HFF-Myc (cell line): ENCODE measurements around the gene F5.
"Not testable (repeated sequence)": the region's sequence is repeated elsewhere in the genome, so short reads cannot be mapped to it uniquely, and the experiment has no call there.

Experiments
- DNase-seq: peaks from one replicate; pipeline ENCODE4 v3.0.0-alpha.2; 2011; ENCODE audit warnings: low read depth; ENCODE audit errors: extremely low read depth
- H3K4me3 ChIP-seq: replicated peaks from 2 replicates; pipeline ENCODE4 v1.5.1; 2011; ENCODE audit warnings: low read depth, mild to moderate bottlenecking, control low read depth, low read length
- CTCF ChIP-seq: IDR thresholded peaks from 2 replicates; pipeline ENCODE4 v1.5.1; 2012; ENCODE audit warnings: mild to moderate bottlenecking, low read depth, low read length, control low read depth; ENCODE audit errors: missing control alignments

F5 gene

GRCh38 chr1:169511316-169512005 lies 74.8 kb downstream of the F5 start:
- no peak for TF ChIP-seq CTCF

GRCh38 chr1:169510060-169510459 lies 76.2 kb downstream of the F5 start:
- no peak for DNase-seq
- H3K4me3 ChIP-seq: no peak overlapping the region
- TF ChIP-seq CTCF: no peak

More at GRCh38 chr1:169511316-169512005, 74.8 kb downstream of the F5 start:
- H3K4me3 ChIP-seq: no peak overlapping the region
- no peak for DNase-seq

- H3K4me3 ChIP-seq: no peak overlapping the region
- DNase-seq: no peak
- TF ChIP-seq CTCF: no peak
Measured at GRCh38 chr1:169509354-169509753, 76.9 kb downstream of the F5 start.

- no peak for DNase-seq
- no peak for TF ChIP-seq CTCF
- no peak overlapping the region for H3K4me3 ChIP-seq
Measured at GRCh38 chr1:169508432-169509338, 77.6 kb downstream of the F5 start.

- DNase-seq: no peak
- no peak for TF ChIP-seq CTCF
- no peak overlapping the region for H3K4me3 ChIP-seq
Measured at GRCh38 chr1:169507413-169507812, 78.9 kb downstream of the F5 start.

GRCh38 chr1:169503601-169504000 lies 82.7 kb downstream of the F5 start:
- DNase-seq: not testable (repeated sequence)

GRCh38 chr1:169499807-169500206 lies 86.5 kb downstream of the F5 start:
- DNase-seq: no peak
- TF ChIP-seq CTCF: no peak
- H3K4me3 ChIP-seq: no peak overlapping the region

More at GRCh38 chr1:169503601-169504000, 82.7 kb downstream of the F5 start:
- H3K4me3 ChIP-seq: not testable (repeated sequence)
